Stomach (tissue), 19 donors: Measurements from ENCODE around the gene NUTM2E. TPM values are rescaled to one million over a fixed set of nuclear protein-coding genes. Genes with fewer than 3 reads are reported as not detected.
"Not testable (repeated sequence)": the region's sequence is repeated elsewhere in the genome, so short reads cannot be mapped to it uniquely, and the experiment has no call there.

Source experiments
- DNase-seq, 2 donors: peaks; one replicate each; pipeline versions ENCODE4 v3.0.0 to v3.0.0-alpha.2; 2013 to 2019
- H3K27ac ChIP-seq, 5 donors: fragments of 200-600 bp in 4 of 5; sonication (generic) in 4 of 5; one replicate each; pipeline ENCODE4 v1.5.1; 2013 to 2019; ENCODE audit warnings: mild to moderate bottlenecking in 1 of 5, moderate library complexity in 1 of 5
- H3K27me3 ChIP-seq, 3 donors: fragments of 200-600 bp; sonication (generic); one replicate each; pipeline ENCODE4 v1.5.1; 2017 to 2019; ENCODE audit warnings: mixed run types in 1 of 3
- H3K36me3 ChIP-seq, 4 donors: fragments of 200-600 bp; sonication (generic); 1 replicate in 3 of 4; 2 replicates in 1 of 4; pipeline ENCODE4 v1.5.1; 2016 to 2019
- H3K4me1 ChIP-seq, 4 donors: fragments of 200-600 bp; sonication (generic); one replicate each; pipeline ENCODE4 v1.5.1; 2016 to 2019
- H3K4me3 ChIP-seq, 4 donors: fragments of 200-600 bp; sonication (generic) in 3 of 4; one replicate each; pipeline ENCODE4 v1.5.1; 2016 to 2019; ENCODE audit warnings: mild to moderate bottlenecking in 1 of 4
- H3K9me3 ChIP-seq, 4 donors: fragments of 200-600 bp; sonication (generic); one replicate each; pipeline ENCODE4 v1.5.1; 2016 to 2019
- POLR2AphosphoS5 ChIP-seq, 3 donors: sonication (generic); formaldehyde crosslinking; IDR thresholded peaks; one replicate each; pipeline ENCODE4 v1.6.1; 2016; ENCODE audit warnings: antibody characterized with exemption in 3 of 3
- WGBS, 5 donors: extraction: QIAGEN DNeasy Blood & Tissue Kit in 3 of 5; methylation state at CpG; one replicate each; pipeline versions ENCODE4 v1.1.5 to v1.1.7; 2013 to 2018; 5-methylcytosine and 5-hydroxymethylcytosine counted together
- intact Hi-C: fragments of 100-400 bp; cut with DNase I; formaldehyde crosslinking; loops from one replicate; pipeline ENCODE4 v1.15.1; 2023; ENCODE audit warnings: low total_unique reads
- long read RNA-seq, 10 donors: transcript quantifications; one replicate each; lab custom pipeline, GENCODE V29; 2026
- polyA plus RNA-seq, 3 donors: library from polyadenylated mRNA; stranded (reverse); fragments of 200-250 nt; gene quantifications; one replicate each; pipeline ENCODE4 v1.2.3, GENCODE V29; 2013
- total RNA-seq, 5 donors: library from RNA; depleted of rRNA; stranded (reverse); fragments of >200 nt; gene quantifications; one replicate each; pipeline versions ENCODE4 v1.1.0 to v1.2.3, GENCODE V29; 2014 to 2016
- TF ChIP-seq, protein P1 (sequence below), 7 experiments: fragments of 450-650 bp in 4 of 7; fragments of 200-600 bp in 3 of 7; sonication (generic) in 3 of 7; IDR thresholded peaks; one replicate each; pipeline ENCODE4 v1.5.1; 2016 to 2019; ENCODE audit warnings: antibody characterized with exemption in 7 of 7, control low read depth in 2 of 7, mild to moderate bottlenecking in 1 of 7
- donor health status: healthy with polysubstance abuse.
- donor health status: Bipolar disorder and iron deficiency.
- donor health status: healthy.

The NUTM2E gene, protein sequence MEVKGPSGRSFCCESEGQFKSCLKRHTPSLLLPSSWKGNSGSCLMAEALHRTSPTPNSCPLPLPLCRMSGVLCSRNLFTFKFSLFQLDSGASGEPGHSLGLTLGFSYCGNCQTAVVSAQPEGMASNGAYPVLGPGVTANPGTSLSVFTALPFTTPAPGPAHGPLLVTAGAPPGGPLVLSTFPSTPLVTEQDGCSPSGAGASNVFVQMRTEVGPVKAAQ (N-terminal part only)
- under 1 TPM in 1 of 5 donors, not detected in 4; 0.43 TPM for total RNA-seq
- under 1 TPM in 1 of 3 donors, not detected in 2; 0.40 TPM for polyA plus RNA-seq
- long read RNA-seq, donor 1: 0 reads
- long read RNA-seq, donor 2: 0 reads
- long read RNA-seq, donor 3: 0 reads
- long read RNA-seq, donor 4: 0 reads
- long read RNA-seq, donor 5: 0 reads
- long read RNA-seq, donor 6: 0 reads
- long read RNA-seq, donor 7: 0 reads
- long read RNA-seq, donor 8: 0 reads
- long read RNA-seq, donor 9: 0 reads
- long read RNA-seq, donor 10: 0 reads

GRCh38 chr10:79826496-79827215, at the start of gene NUTM2E:
Gene NUTM2E, plus strand, starts transcription at chr10:79826739. Its CDS starts 15,002 bp downstream, at chr10:79841741.
- intact Hi-C loops, H3K36me3 ChIP-seq, H3K9me3 ChIP-seq, H3K27me3 ChIP-seq: not testable (repeated sequence)
- peak in 2 of 3 donors; percentile 44 to 50 for TF ChIP-seq POLR2AphosphoS5 (IDR thresholded peaks at IDR 0.05)
- WGBS, 5 donors: 0% methylated on average over 5 to 64 of the region's 78 CpGs; no CpG with 5 or more reads in 1 of the 5 donors
- peak; percentile 78 to 90 for DNase-seq
- Histone ChIP-seq H3K27ac (peak within 1 kb of the TSS; percentile 83 to 94 (median 87)), H3K4me1 (peaks cover 0 to 23% (median 12%) of the 10 kb centered on the region in 4 donors), H3K4me3 (peak within 1 kb of the TSS; percentile 48 to 58 (median 52))

GRCh38 chr10:79777997-79778396, 48.5 kb upstream of the NUTM2E start:
- H3K36me3 ChIP-seq, intact Hi-C loops, DNase-seq, H3K4me3 ChIP-seq, H3K9me3 ChIP-seq, H3K27ac ChIP-seq, H3K4me1 ChIP-seq, H3K27me3 ChIP-seq: not testable (repeated sequence)

- TF ChIP-seq, protein P1, sequence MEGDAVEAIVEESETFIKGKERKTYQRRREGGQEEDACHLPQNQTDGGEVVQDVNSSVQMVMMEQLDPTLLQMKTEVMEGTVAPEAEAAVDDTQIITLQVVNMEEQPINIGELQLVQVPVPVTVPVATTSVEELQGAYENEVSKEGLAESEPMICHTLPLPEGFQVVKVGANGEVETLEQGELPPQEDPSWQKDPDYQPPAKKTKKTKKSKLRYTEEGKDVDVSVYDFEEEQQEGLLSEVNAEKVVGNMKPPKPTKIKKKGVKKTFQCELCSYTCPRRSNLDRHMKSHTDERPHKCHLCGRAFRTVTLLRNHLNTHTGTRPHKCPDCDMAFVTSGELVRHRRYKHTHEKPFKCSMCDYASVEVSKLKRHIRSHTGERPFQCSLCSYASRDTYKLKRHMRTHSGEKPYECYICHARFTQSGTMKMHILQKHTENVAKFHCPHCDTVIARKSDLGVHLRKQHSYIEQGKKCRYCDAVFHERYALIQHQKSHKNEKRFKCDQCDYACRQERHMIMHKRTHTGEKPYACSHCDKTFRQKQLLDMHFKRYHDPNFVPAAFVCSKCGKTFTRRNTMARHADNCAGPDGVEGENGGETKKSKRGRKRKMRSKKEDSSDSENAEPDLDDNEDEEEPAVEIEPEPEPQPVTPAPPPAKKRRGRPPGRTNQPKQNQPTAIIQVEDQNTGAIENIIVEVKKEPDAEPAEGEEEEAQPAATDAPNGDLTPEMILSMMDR (IDR thresholded peaks at IDR 0.05): peak in 4 of 7 experiments; percentile 38 to 71 (median 54)
- H3K4me1 ChIP-seq, H3K27ac ChIP-seq, H3K36me3 ChIP-seq, H3K27me3 ChIP-seq, H3K4me3 ChIP-seq, H3K9me3 ChIP-seq, intact Hi-C loops: not testable (repeated sequence)
- 6 to 20% (median 13%) methylated on average over 3 to 14 of the region's 14 CpGs for WGBS, 5 donors
- DNase-seq: peak; percentile 77 to 90
Measured at GRCh38 chr10:79779310-79779938, 47.1 kb upstream of the NUTM2E start.

DNA sequence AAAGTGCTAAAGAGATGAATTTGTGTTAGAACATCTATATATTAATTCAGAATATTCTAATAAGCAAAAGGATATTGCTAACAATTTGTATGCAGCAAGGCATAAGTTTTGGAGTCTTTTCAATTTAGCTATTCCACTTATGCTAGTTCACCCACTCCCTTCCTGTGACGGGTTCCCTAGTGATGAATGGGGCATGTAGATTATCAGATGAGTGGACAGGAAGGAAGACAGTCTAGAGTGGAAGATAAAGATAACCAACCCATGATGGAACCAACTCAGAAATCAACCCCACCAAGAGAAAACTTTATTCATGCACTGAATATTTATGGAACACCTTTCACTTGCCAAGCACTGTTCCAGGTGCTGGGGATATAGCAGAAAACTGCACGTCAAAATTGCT, 46.5 kb upstream of the NUTM2E start:
- H3K27ac ChIP-seq, H3K4me3 ChIP-seq, intact Hi-C loops, H3K9me3 ChIP-seq, H3K4me1 ChIP-seq, H3K27me3 ChIP-seq, DNase-seq, H3K36me3 ChIP-seq: not testable (repeated sequence)
- WGBS, 5 donors: 50 to 83% (median 67%) methylated on average over 1 of the region's 2 CpGs

- WGBS, 5 donors: 40 to 68% (median 58%) methylated on average over 1 to 3 of the region's 3 CpGs
- H3K4me1 ChIP-seq, H3K27ac ChIP-seq, H3K9me3 ChIP-seq, H3K36me3 ChIP-seq, H3K4me3 ChIP-seq, H3K27me3 ChIP-seq, intact Hi-C loops: not testable (repeated sequence)
- DNase-seq: peak in 1 of 2 donors; percentile 26
Measured at GRCh38 chr10:79781584-79781983, 45.0 kb upstream of the NUTM2E start.

GRCh38 chr10:79787455-79787952, 39.0 kb upstream of the NUTM2E start:
- H3K27me3 ChIP-seq, H3K4me3 ChIP-seq, H3K9me3 ChIP-seq, H3K36me3 ChIP-seq, H3K4me1 ChIP-seq, DNase-seq, H3K27ac ChIP-seq, intact Hi-C loops: not testable (repeated sequence)

DNA sequence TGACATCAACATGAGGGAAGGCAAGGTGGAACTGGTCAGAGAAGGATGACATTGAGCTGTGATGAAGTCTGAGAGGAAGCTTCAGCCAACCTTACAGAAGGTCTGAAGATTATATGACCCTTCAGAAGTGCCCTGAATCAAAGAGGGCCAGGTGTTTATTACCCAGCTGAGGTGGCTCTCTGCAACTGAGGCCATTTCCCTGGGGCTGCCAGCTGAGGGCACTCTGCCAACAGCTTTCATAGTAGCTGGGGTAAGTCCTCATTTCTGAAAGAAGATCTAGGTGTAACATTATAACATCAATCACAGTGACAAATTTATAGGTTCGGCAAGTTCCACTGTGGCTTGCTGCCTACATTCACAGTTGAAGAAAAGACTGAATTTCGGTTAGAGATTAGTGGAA, 37.2 kb upstream of the NUTM2E start:
- H3K4me3 ChIP-seq, H3K36me3 ChIP-seq, H3K4me1 ChIP-seq, H3K9me3 ChIP-seq, H3K27me3 ChIP-seq, DNase-seq, intact Hi-C loops, H3K27ac ChIP-seq: not testable (repeated sequence)
- WGBS, 5 donors: 73 to 89% (median 77%) methylated on average over 1 to 2 of the region's 2 CpGs; no CpG with 5 or more reads in 2 of the 5 donors

GRCh38 chr10:79791906-79792517, 34.5 kb upstream of the NUTM2E start:
- H3K4me3 ChIP-seq, H3K4me1 ChIP-seq, H3K36me3 ChIP-seq, H3K27ac ChIP-seq, DNase-seq, intact Hi-C loops, H3K27me3 ChIP-seq, H3K9me3 ChIP-seq: not testable (repeated sequence)
- 78 to 93% (median 90%) methylated on average over 1 to 3 of the region's 4 CpGs for WGBS, 5 donors

DNA sequence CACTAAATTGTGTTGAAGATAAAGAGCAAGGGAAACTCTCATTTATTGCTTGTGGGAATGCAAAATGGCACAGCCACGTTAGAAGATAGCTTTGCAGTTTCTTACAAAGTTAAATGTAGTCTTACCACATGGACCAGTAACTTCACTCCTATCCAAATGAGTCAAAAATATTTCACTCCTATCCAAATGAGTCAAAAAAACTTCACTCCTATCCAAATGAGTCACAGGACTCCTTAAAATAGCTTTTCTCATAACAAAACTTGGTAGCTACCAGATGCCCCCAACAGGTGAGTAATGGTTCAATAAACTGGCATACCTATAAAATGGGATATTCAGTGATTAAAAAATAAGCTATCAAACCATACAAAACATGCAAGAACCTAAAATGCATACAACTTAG, 27.2 kb upstream of the NUTM2E start:
- H3K4me1 ChIP-seq, H3K9me3 ChIP-seq, H3K36me3 ChIP-seq, intact Hi-C loops, H3K27me3 ChIP-seq, H3K27ac ChIP-seq, H3K4me3 ChIP-seq, DNase-seq: not testable (repeated sequence)
- no CpG with 5 or more reads among the region's 1 CpG for WGBS, 5 donors

GRCh38 chr10:79805857-79806256, 20.7 kb upstream of the NUTM2E start:
- H3K27me3 ChIP-seq, DNase-seq, intact Hi-C loops, H3K4me1 ChIP-seq, H3K9me3 ChIP-seq, H3K27ac ChIP-seq, H3K36me3 ChIP-seq, H3K4me3 ChIP-seq: not testable (repeated sequence)
- 88 to 95% (median 91%) methylated on average over 2 of the region's 2 CpGs for WGBS, 5 donors
